HG03571 (cell line): Measurements from ENCODE around the gene VAV1.
"Not testable (repeated sequence)": the region's sequence is repeated elsewhere in the genome, so short reads cannot be mapped to it uniquely, and the experiment has no call there.

ENCODE experiments used
- ATAC-seq: cut with Tn5 transposase; IDR thresholded peaks from one replicate; pipeline ENCODE4 v1.9.1; 2021; ENCODE audit not compliant: unreplicated experiment

The VAV1 gene

GRCh38 chr19:6812612-6813011, 40.1 kb downstream of the VAV1 start:
- no peak for ATAC-seq

- no peak for ATAC-seq
Observed at GRCh38 chr19:6813659-6814058, 41.2 kb downstream of the VAV1 start.

GRCh38 chr19:6817179-6817578, 44.7 kb downstream of the VAV1 start:
- no peak for ATAC-seq

GRCh38 chr19:6818246-6818645, 45.7 kb downstream of the VAV1 start:
- no peak for ATAC-seq

- no peak for ATAC-seq
Observed at GRCh38 chr19:6819323-6819722, 46.8 kb downstream of the VAV1 start.

- no peak for ATAC-seq
Observed at GRCh38 chr19:6820237-6820636, 47.7 kb downstream of the VAV1 start.

GRCh38 chr19:6821639-6822310, 49.3 kb downstream of the VAV1 start:
- no peak for ATAC-seq

- no peak for ATAC-seq
Observed at GRCh38 chr19:6822311-6822670, 49.8 kb downstream of the VAV1 start.

- ATAC-seq = no peak
Observed at GRCh38 chr19:6825076-6825774, 52.7 kb downstream of the VAV1 start.

GRCh38 chr19:6826281-6826920, 53.9 kb downstream of the VAV1 start:
- ATAC-seq = no peak

GRCh38 chr19:6828306-6828697, 55.8 kb downstream of the VAV1 start:
- ATAC-seq = no peak

GRCh38 chr19:6828698-6829633, 56.5 kb downstream of the VAV1 start:
- no peak for ATAC-seq

- ATAC-seq = not testable (repeated sequence)
Observed at GRCh38 chr19:6829829-6830228, 57.3 kb downstream of the VAV1 start.

GRCh38 chr19:6831084-6831483, 58.6 kb downstream of the VAV1 start:
- ATAC-seq = not testable (repeated sequence)

GRCh38 chr19:6832412-6832811, 59.9 kb downstream of the VAV1 start:
- ATAC-seq = no peak

- ATAC-seq = no peak
Observed at GRCh38 chr19:6833166-6833790, 60.8 kb downstream of the VAV1 start.

- no peak for ATAC-seq
Observed at GRCh38 chr19:6834433-6834832, 61.9 kb downstream of the VAV1 start.

- no peak for ATAC-seq
Observed at GRCh38 chr19:6835501-6835900, 63.0 kb downstream of the VAV1 start.

GRCh38 chr19:6837525-6837924, 65.0 kb downstream of the VAV1 start:
- ATAC-seq = no peak

- no peak for ATAC-seq
Observed at GRCh38 chr19:6838062-6838655, 65.7 kb downstream of the VAV1 start.
